Neural cell (in vitro differentiated cells): Measurements from ENCODE around the gene IFI27. TPM values are rescaled to one million over a fixed set of nuclear protein-coding genes. Genes with fewer than 3 reads are reported as not detected.

Source experiments
- H2AFZ ChIP-seq: fragments of 200-600, 300-800 bp; sonication (generic), shearing (Covaris generic); 2 replicates; pipeline ENCODE4 v1.6.0; 2014; ENCODE audit warnings: low read depth, mild to moderate bottlenecking, antibody characterized with exemption, low read length, moderate library complexity
- H3F3A ChIP-seq: fragments of 200-600 bp; shearing (Covaris generic); 2 replicates; pipeline ENCODE4 v1.6.1; 2016; ENCODE audit warnings: mild to moderate bottlenecking, moderate library complexity, mixed read lengths, antibody characterized with exemption, low read length; ENCODE audit not compliant: insufficient read depth, poor library complexity, severe bottlenecking
- H3K27ac ChIP-seq: fragments of 200-600, 300-800 bp; sonication (generic), shearing (Covaris generic); 2 replicates; pipeline ENCODE4 v1.5.1; 2014; ENCODE audit warnings: mild to moderate bottlenecking, low read length, moderate library complexity
- H3K27me3 ChIP-seq: fragments of 300-800, 200-600 bp; sonication (generic), shearing (Covaris generic); 2 replicates; pipeline ENCODE4 v1.6.0; 2014; ENCODE audit warnings: mild to moderate bottlenecking, low read depth, low read length, moderate library complexity; ENCODE audit not compliant: insufficient read depth
- H3K36me3 ChIP-seq: fragments of 300-800, 200-600 bp; sonication (generic), shearing (Covaris generic); 2 replicates; pipeline ENCODE4 v1.5.1; 2014; ENCODE audit warnings: mild to moderate bottlenecking, antibody characterized with exemption, low read length, moderate library complexity; ENCODE audit not compliant: insufficient read depth
- H3K4me2 ChIP-seq: fragments of 300-800, 200-600 bp; sonication (generic), shearing (Covaris generic); 2 replicates; pipeline ENCODE4 v1.6.0; 2014; ENCODE audit warnings: mild to moderate bottlenecking, low read length
- H3K4me3 ChIP-seq: fragments of 300-800, 200-600 bp; sonication (generic), shearing (Covaris generic); 2 replicates; pipeline ENCODE4 v1.5.1; 2014; ENCODE audit warnings: mild to moderate bottlenecking, low read length, moderate library complexity
- H3K79me2 ChIP-seq: fragments of 200-600 bp; shearing (Covaris generic); replicated peaks from 2 replicates; pipeline ENCODE4 v1.6.0; 2014; ENCODE audit warnings: mild to moderate bottlenecking, low read length, moderate library complexity; ENCODE audit not compliant: insufficient read depth
- H3K9ac ChIP-seq: fragments of 300-800, 200-600 bp; sonication (generic), shearing (Covaris generic); 2 replicates; pipeline ENCODE4 v1.6.1; 2016; ENCODE audit warnings: mild to moderate bottlenecking, low read length, mixed read lengths
- H3K9me2 ChIP-seq: fragments of 200-600 bp; shearing (Covaris generic); 2 replicates; pipeline ENCODE4 v1.6.1; 2016; ENCODE audit warnings: mild to moderate bottlenecking, low read length, mixed read lengths; ENCODE audit not compliant: insufficient read depth
- H3K9me3 ChIP-seq: fragments of 200-600, 300-800 bp; sonication (generic), shearing (Covaris generic); 2 replicates; pipeline ENCODE4 v1.6.1; 2016; ENCODE audit warnings: mild to moderate bottlenecking, mixed run types, low read length, moderate library complexity, mixed read lengths
- H4K20me1 ChIP-seq: fragments of 200-600 bp; shearing (Covaris generic); 2 replicates; pipeline ENCODE4 v1.6.1; 2016; ENCODE audit warnings: mild to moderate bottlenecking, mixed run types; ENCODE audit not compliant: insufficient read depth
- CTCF ChIP-seq: fragments of 450-650 bp; IDR thresholded peaks from 2 replicates; pipeline ENCODE4 v1.5.1; 2014; ENCODE audit warnings: antibody characterized with exemption, mild to moderate bottlenecking, moderate library complexity; ENCODE audit not compliant: poor library complexity, severe bottlenecking
- EP300 ChIP-seq: fragments of 450-650 bp; conservative IDR thresholded peaks from 2 replicates; pipeline ENCODE4 v1.6.1; 2014; ENCODE audit warnings: antibody characterized with exemption, mild to moderate bottlenecking, moderate library complexity; ENCODE audit not compliant: poor library complexity, severe bottlenecking
- EZH2 ChIP-seq: fragments of 200-600, 300-800 bp; shearing (Covaris generic), sonication (generic); IDR thresholded peaks from 2 replicates; pipeline ENCODE4 v1.6.1; 2014; ENCODE audit warnings: antibody characterized with exemption, low read length, borderline replicate concordance, mild to moderate bottlenecking; ENCODE audit not compliant: insufficient read depth, poor library complexity, severe bottlenecking
- MXI1 ChIP-seq: fragments of 450-650 bp; conservative IDR thresholded peaks from 2 replicates; pipeline ENCODE4 v1.6.1; 2014; ENCODE audit warnings: antibody characterized with exemption, mild to moderate bottlenecking; ENCODE audit not compliant: poor library complexity, severe bottlenecking
- POLR2AphosphoS5 ChIP-seq: IDR thresholded peaks from 2 replicates; pipeline ENCODE4 v1.6.1; 2012
- RAD21 ChIP-seq: fragments of 450-650 bp; conservative IDR thresholded peaks from 2 replicates; pipeline ENCODE4 v1.6.1; 2014; ENCODE audit warnings: antibody characterized with exemption, mild to moderate bottlenecking, moderate library complexity
- REST ChIP-seq: IDR thresholded peaks from 2 replicates; pipeline ENCODE4 v1.6.1; 2012; ENCODE audit warnings: borderline replicate concordance
- SMC3 ChIP-seq: fragments of 450-650 bp; conservative IDR thresholded peaks from 2 replicates; pipeline ENCODE4 v1.6.1; 2014; ENCODE audit warnings: antibody characterized with exemption, mild to moderate bottlenecking, moderate library complexity; ENCODE audit not compliant: poor library complexity
- TAF1 ChIP-seq: IDR thresholded peaks from 2 replicates; pipeline ENCODE4 v1.6.1; 2012; ENCODE audit warnings: low read depth
- polyA plus RNA-seq: library from polyadenylated mRNA; depleted of rRNA; stranded (reverse); fragments of >200 nt; gene quantifications from 2 replicates; pipeline ENCODE4 v1.2.3, GENCODE V29; 2014

Gene IFI27
- polyA plus RNA-seq, 1 donor from 2014 or later: 2.2 TPM

GRCh38 chr14:94125659-94126418 lies 15.3 kb downstream of the IFI27 start:
- H3K9ac ChIP-seq: no peak overlapping the region
- H3K36me3 ChIP-seq: no peaks in the 10 kb centered on the region
- H4K20me1 ChIP-seq: no peaks in the 10 kb centered on the region
- H3K4me2 ChIP-seq: no peak overlapping the region
- no peak for TF ChIP-seq EP300
- no peak for TF ChIP-seq REST
- no peak for TF ChIP-seq CTCF
- TF ChIP-seq MXI1: no peak
- no peak for TF ChIP-seq TAF1
- no peak for TF ChIP-seq SMC3
- TF ChIP-seq EZH2: no peak
- no peak for TF ChIP-seq POLR2AphosphoS5
- TF ChIP-seq RAD21: no peak
- H3K79me2 ChIP-seq: no peaks in the 10 kb centered on the region
- H3F3A ChIP-seq: no peaks in the 10 kb centered on the region
- H2AFZ ChIP-seq: no peak overlapping the region
- no peaks in the 10 kb centered on the region for H3K9me3 ChIP-seq
- H3K27me3 ChIP-seq: no peaks in the 10 kb centered on the region
- H3K4me3 ChIP-seq: no peak overlapping the region
- no peak overlapping the region for H3K27ac ChIP-seq
- H3K9me2 ChIP-seq: no peaks in the 10 kb centered on the region

- TF ChIP-seq CTCF (no peak), MXI1 (no peak), EP300 (no peak), TAF1 (no peak), POLR2AphosphoS5 (no peak), SMC3 (no peak), RAD21 (no peak)
- Histone ChIP-seq H3K4me2 (no peak overlapping the region), H3F3A (no peaks in the 10 kb centered on the region), H3K9me3 (no peaks in the 10 kb centered on the region), H2AFZ (no peak overlapping the region), H3K79me2 (no peaks in the 10 kb centered on the region), H3K27ac (no peak overlapping the region), H3K9ac (no peak overlapping the region), H4K20me1 (no peaks in the 10 kb centered on the region), H3K4me3 (no peak overlapping the region), H3K9me2 (no peaks in the 10 kb centered on the region), H3K27me3 (no peaks in the 10 kb centered on the region), H3K36me3 (no peaks in the 10 kb centered on the region)
Measured at GRCh38 chr14:94126419-94126677, 15.8 kb downstream of the IFI27 start.
